COLO829 (cell line): ENCODE data around the gene NAA80.

Experiments used
- DNase-seq: peaks from one replicate; pipeline ENCODE4 v3.0.0; 2012; ENCODE audit warnings: low spot score

Gene NAA80, protein sequence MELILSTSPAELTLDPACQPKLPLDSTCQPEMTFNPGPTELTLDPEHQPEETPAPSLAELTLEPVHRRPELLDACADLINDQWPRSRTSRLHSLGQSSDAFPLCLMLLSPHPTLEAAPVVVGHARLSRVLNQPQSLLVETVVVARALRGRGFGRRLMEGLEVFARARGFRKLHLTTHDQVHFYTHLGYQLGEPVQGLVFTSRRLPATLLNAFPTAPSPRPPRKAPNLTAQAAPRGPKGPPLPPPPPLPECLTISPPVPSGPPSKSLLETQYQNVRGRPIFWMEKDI

DNA sequence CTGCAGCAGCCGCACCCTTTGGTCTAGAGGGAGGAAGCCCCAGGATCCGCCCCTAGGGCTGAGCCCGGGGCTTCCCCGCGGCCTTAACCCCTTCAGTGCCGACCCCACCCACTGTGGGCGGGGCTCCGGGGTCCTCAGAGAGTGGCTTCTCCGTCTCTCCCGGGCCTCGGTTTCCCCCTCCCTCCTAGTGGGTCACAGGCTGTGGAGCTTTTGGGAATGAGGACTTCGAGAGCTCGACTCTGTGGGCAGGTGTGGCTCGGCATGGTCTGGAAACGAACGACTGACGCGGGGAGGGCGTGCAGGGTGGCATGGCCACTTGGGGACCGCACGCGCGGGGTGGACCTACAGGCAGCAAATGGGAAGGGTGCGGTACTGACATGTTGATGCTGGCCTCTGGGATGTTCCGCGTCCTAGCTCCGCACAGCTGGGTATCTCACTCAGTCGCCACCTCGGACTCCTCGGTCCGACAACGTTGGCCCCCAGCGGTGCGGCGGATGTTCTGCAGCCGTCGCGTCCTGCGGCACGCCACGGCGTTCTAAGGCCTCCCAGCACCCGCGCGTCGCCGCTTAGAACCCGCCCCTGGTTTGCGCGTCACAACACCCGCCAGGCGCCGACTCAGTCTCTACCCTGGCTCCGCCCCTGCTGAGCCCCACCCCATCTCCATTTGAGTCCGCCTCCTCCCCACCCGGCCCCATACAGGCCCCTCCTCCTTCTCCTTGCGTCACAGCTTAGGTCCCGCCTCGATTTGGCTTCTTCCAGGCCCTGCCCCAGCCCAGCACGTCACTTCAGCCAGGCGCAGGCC is at the start of gene NAA80, which contains the start of gene HYAL3:
Gene NAA80, minus strand, starts transcription at position 570 of the 802 bp plus-strand sequence. CDS start 1,942 bp downstream, outside the sequence.
Gene HYAL3, minus strand, starts transcription at position 570 of the 802 bp plus-strand sequence. CDS start 3,803 bp downstream, outside the sequence.
- peak; percentile 99 for DNase-seq

DNA sequence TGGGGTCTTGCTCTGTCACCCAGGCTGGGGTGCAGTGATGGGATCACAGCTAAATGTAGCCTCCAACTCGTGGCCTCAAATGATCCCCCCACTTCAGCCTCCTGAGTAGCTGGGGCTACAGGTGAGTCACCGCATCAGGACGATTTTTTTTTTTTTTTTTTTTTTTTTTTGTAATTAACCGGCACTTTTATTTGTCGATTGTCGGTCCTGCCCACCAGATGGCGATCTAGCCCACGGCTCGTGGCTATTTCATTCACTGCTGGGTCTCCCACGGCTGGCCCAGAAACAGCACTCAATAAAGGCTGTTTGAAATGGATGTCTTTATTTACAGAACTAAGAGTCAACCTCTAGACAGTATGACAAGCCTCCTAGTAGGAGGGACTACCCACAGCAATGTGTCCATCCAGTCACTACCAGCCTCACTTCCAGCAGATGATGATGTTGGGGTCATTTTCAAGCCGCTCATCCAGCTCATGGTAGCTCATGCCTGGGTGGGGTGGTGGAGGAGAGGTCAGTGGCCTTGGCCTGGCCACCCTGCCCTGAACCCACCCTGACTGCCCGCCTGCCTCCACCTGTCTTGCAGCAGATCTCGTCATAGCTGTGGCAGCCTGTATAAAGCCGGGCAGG is 48.1 kb upstream of the NAA80 start:
- peak; percentile 85 for DNase-seq

DNA sequence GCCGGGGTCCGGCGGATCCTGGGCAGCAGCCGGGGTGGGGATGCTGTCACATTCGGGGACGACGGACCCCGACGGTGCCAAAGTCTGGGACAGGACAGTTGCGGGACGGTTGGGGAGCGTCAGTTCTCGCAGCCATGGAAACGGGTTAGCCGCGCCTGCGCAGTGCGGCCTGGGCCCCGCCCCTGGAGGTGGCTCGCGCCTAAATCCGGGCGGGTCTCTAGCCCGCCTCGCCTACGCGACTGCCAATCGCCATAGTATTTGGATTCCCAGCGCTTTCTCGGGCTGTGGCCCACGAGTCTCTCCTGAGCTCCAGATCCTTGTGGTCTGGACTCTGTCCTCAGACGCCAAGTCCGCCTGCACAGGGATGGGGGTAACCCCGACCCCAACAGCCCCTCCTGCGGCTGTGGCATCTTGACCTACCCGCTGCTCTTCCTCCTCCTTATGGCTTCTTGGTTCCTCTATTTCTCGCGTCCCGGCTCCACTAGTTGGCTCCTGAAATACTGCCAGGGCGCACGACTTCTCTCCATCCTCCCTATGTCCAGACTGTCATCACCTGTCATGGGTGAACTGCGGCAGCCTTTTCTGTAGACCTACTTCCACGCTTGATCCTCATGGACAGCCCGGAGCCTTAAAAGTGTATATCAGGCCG is 46.5 kb upstream of the NAA80 start, which contains the start of gene ZMYND10:
Gene ZMYND10, minus strand, starts transcription at position 147 of the 649 bp plus-strand sequence. CDS start 153 bp downstream, outside the sequence.
- peak; percentile 87 for DNase-seq

DNA sequence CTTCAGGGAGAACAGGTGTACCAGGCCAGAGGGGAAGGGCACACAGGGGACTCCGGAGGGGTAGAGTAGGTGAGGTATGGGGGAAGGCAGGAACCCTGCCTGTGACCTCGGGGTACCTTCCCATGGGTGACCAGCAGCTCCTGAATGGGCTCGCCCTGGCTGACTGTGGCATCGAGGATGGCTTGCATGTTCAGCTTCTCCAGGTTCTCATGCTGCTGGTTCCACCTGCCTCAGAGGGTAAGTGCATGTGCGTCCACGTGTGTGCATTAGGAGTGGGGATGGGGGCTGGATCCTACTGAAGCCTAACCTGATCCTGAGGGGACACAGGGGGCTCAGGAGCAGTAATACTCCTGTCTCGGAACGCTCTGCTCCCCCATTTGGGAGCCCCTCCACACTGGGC is 45.8 kb upstream of the NAA80 start:
- no peak for DNase-seq

DNA sequence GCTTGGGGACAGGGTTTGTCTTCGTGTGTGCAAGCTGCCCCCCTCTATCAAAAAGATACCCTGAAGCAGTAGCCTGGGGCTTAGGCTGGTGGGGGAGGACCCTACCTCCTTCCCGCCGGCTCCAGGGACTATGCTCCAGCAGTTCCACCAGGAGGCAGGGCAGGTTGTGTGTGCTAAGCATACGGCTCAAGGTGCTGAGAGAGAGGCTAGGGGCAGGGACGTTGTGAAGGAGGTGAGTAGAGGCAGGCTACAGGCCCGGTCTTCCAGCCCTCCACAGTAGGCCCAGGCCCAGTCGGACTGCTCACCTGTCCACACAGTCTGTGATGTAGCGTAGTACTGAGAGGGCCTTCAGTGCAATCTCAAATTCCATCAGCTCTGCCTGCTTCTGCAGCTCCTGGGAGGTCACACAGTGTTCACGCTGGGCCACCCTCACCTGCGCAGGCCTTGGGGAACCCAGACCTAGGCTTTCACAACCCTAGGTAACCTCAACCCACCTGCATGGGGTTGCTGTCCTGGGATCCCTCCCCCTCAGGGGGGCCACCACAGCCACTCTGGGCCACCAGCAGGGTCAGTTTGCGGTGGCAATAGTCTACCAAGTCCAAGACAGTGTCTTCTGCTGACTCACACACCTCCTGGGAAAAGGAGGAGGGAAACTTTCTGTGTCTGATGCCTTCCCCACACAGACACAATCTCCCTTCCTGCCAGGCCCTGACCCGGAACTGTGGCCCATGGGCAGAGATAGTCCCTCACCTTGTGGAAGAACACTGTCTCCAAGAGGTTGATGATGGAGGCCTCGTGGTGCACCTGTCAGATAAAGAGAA is 43.8 kb upstream of the NAA80 start:
- DNase-seq, result no peak

DNA sequence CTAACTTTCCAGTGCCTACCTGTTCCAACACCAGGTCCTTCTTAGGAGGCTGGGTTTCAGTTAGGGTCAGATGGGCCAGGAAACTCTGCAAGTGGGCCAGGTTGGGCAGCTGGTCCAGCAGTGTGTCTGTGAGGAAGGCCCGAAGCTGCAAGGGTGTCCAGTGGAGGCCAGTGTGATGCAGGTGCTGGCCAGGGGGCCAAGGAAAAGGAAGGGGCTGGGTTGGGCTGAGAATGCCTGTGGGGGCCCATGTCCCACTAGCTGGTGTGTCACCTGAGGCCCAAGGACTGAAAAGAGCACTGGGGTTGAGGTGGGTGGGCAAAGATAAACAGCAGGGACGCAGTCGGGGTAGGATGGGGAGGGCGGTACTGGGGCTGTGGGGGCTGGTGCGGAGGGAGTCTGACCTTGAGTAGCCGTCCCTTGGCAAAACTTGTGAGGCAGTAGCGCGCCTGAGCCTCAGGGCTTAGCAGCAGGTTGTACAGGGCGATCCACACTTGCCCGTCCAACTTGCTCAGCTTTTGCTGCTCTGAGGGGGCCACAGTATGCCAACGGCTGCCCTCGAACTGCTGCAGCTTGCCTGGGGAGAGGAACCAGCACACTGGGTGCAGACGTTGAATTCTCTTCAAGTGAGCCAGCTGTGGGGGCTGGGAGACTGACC is 42.9 kb upstream of the NAA80 start:
- no peak for DNase-seq

DNA sequence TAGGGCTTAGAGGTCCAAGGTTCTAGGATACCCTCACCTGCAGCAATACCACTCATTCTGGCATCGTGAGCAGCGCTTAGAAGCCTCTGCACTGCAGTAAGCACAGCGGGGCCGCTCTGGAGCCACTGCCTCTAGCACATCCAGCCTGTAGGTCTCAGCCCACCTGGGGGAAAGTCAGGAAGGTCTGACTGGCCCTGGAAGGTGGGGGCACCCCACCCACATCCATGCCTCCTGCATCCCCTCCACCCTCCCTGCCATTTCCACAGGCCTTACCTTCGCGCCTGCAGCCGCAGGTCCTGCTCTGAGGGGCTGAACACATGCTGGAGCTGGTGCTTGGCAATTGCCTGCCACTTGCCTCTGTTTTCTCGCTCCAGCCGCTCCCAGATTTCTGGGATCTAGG is 42.3 kb upstream of the NAA80 start:
- DNase-seq, result no peak

DNA sequence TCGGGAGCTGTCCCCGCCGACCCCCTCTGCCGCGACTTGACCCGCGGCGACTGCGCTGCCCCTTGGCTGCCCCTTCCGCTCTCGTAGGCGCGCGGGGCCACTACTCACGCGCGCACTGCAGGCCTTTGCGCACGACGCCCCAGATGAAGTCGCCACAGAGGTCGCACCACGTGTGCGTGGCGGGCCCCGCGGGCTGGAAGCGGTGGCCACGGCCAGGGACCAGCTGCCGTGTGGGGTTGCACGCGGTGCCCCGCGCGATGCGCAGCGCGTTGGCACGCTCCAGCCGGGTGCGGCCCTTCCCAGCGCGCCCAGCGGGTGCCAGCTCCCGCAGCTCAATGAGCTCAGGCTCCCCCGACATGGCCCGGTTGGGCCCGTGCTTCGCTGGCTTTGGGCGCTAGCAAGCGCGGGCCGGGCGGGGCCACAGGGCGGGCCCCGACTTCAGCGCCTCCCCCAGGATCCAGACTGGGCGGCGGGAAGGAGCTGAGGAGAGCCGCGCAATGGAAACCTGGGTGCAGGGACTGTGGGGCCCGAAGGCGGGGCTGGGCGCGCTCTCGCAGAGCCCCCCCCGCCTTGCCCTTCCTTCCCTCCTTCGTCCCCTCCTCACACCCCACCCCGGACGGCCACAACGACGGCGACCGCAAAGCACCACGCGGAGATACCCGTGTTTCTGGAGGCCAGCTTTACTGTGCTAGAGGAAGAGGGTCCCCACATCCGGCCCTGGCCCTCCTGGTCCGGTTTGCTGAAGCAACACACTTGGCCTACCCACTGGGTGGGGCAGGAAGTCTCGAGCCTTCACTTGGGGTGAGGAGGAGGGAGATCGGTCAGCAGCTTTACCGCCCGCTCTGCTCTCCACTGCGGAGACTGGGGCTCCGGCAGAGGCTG is 41.5 kb upstream of the NAA80 start, which contains the start of gene RASSF1:
Gene RASSF1, minus strand, starts transcription at position 389 of the 882 bp plus-strand sequence. Its CDS starts 31 bp downstream, at position 358.
- no peak for DNase-seq

DNA sequence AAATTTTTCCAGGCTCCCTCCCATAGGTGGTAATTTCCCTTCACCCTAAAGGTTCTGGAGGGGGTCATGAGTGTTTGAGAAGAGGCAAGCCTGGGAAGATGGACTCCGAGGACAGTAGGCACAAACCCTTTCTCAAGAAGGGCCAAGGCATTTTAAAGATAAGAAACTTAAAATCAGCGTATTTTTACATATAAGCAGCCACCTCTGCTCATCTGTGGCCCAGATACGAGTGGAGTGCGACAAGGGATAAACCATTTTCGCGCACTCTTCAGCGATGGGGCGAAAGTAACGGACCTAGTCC is 40.9 kb upstream of the NAA80 start:
- no peak for DNase-seq

DNA sequence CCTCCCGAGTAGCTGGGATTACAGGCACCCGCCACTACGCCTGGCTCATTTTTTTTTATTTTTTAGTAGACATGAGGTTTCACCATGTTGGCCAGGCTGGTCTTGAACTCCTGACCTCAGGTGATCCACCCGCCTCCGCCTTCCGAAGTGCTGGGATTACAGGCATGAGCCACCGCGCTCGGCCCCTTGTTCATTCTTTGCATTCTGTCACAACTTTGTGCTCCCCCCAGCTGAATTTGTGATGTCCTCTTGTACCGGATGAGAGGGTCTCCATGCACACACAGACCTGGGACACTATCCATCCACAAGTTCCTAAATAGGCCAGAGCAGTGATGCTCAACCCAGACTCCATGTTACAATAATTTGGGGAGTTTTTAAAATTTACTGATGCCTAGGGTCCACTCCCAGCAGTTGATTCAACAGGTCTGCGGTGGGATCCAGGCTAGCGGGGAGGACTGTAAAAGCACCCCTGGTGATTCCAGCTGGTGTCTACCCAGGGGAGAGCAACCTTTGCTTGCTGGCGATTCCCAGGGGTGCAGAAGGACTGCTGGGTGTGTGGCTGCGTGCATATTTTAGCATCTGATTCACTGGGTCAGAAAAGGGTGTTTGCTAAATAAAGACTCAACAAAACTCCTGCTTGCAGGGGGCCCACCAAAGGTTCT is 40.4 kb upstream of the NAA80 start:
- no peak for DNase-seq

DNA sequence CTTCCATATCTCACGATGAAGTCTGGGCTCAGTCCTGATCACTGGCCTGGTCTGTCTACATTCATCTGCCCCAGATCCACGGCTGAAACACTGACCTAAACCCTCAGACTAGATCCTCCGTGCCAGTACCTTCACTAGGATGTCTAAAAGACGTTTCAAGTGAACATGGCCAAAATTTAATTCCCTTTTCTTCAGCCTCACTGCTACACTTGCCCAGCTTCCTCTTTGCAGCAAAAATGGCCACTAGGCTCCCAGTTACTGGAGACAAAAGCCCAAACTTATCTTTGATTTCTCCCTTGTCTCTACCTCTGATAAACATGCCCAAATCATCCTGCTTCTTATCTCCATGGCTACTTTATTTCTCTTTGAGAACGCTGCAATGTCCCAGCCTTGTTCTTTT is 39.8 kb upstream of the NAA80 start:
- DNase-seq, result no peak

DNA sequence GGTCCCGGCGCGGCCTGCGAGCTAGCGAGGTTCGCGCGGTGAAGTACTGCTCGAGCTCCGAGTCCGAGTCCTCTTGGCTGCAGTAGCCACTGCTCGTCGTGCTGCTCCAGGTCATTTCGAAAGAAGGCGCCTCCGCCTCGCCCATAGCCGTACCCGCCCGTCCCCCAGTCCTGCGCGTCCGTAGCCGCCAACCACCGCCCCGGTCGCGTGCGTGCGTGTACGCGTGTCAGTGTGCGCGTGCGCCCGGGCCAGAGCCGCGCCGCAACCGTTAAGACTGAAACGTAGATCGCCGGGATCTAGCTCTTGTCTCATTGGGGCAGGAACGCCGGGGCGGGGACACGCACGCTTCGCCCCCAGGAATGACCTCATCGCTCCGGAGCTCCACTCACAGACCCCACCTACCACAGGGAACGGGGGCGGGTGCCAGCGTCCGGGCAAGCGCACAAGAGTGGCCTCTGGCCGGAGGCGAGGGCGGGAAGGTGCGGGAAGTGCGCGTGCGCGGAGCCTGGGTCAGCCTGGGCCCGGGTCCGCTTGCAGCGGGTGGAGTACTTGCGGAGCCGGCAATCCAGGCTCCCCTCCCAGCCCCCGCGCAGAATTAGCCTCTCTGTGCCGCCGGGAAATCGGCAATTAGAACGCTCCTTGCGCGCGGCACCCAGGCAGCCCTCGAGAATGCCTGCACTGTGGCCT is 38.1 kb upstream of the NAA80 start:
- peak; percentile 100 for DNase-seq

DNA sequence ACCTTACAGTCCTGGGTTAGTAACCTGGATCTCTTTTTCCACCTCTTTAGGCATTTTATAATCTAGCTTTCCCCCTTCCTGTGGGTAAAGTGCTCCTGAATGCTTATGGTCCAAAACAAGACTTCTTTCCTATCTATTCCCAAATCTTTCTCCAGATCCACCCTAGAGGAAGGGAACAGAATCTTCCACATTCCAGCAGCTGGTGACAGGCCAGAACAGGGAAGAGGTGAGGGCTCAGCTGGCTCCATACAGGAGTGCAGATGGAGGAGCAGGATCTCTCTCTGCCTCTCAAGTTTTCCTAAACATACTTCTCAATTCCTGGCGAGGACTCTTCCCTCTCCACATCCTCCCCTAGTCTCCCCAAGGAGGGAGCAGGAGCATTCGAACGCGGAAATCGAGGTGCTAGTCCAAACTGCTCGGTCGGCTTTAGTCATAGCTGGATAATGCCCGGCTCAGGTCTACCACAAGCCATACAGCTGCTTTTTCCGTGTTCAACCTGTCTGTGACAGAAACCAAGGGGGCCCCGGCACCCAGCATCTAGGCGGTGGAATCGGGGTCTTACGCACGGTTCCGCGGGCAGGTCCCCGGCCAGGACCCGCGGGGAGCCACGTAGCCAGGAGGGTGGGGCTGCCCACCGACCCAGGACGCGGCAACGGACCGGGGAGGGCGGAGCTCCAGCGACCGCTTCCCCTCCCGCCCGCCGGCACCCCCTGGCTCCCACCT is 37.4 kb upstream of the NAA80 start:
- no peak for DNase-seq

DNA sequence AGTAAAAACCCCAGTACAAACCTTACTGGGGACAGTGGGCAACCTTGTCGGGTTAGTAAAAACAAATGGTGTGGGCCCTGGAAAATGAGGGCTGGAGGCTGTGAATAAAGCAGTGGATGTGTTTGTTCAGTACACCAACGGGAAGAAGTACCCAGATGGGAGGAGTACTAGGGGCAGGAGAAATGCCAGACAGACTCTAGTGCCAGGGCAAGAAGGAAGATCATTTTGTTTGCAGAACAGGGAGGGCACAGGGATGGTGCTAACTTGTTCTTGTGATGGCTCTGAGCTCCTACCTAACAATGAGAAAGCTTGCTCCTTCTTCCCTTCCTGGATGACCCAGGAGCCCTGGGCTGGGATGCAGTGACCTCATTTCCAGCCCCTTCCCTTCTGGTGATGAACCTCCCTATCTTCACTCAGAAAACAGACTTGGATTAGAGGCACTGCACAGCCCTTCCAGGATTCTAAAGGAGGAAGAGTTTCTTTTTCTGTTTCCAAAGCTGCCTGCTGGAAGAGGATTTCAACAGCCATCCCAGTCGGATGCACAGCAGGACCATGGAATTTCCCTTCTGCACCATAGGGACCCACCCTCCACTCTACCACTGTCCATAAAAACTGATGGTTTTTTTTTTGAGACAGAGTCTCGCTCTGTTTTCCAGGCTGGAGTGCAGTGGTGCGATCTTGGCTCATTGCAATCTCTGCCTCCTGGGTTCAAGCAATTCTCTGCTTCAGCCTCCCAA is 35.3 kb upstream of the NAA80 start:
- no peak for DNase-seq

DNA sequence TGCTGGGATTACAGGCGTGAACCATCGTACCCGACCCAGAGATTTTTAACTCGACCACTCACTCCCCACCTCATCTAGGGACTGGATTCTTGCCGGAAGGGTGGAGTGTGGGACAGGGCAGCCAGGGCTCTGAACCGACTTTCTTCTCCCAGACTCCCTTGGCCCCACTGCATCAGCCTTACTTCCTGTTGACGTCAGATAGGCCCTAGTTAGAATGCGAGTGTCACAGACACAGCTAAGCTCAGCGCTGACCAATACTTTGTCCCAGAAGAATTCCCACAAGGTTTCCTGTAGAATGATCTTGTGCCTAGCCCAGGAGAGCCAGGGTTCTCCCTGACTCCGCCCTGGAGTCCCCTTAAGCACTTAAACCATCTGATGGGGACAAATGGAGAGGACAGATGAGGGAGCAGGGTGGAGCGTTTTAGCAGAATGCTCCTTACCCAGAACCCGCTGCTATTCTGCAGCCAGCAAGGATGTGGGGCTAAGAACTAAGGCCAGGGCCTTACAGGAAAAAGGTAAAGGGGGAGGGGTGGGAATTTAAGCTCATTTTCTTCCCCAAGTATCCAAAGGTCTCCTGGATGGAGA is 34.6 kb upstream of the NAA80 start:
- no peak for DNase-seq

DNA sequence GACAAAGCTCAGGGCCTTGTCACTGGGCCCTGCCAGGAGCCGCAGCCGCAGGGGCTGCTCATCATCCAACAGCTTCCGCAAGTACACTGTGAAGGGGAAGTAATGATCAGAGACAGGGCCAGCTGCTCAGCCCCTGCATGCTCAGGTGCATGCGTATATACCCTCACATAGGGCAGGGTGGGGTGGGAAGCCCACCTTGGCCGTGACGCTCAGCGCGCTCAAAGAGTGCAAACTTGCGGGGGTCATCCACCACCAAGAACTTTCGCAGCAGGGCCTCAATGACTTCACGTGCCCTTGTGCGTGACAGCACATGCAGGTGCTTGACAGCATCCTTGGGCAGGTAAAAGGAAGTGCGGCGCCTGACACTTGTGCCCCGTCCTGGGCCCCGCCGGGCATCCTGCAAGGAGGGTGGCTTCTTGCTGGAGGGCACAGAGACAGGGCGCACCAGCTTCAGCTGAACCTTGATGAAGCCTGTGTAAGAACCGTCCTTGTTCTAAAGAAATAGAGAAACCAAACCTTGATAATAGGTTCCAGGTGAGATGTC is 32.2 kb upstream of the NAA80 start:
- no peak for DNase-seq

DNA sequence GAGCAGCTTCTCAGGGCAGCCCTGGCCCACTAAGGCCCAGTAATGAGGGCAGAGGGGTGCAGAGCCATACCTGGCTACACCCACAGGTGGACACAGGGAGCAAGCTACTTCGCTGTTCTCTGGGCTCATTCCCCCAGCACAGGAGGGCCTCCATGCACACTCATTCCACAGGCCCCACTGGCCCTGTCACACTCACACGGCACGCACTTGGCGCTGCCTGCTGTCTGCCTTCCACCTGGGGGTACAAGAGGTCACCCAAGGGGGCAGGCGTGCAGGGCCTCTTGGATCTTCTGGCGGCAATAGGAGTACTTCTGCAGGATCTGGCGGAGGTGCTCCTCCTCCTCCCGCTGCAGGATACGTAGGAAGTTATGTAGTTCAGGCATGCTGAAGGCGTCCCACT is 31.1 kb upstream of the NAA80 start:
- DNase-seq, result no peak
